HAP-1 (cell line): ENCODE results near the gene ZEB2.

ENCODE experiments used
- DNase-seq, 2 experiments: peaks; one replicate each; pipeline ENCODE4 v3.0.0-alpha.2; 2016 to 2020; ENCODE audit warnings: low spot score in 2 of 2
- H3K27me3 ChIP-seq: fragments of 250-450 bp; sonication (Bioruptor Pico); 2 replicates; pipeline ENCODE4 v1.5.1; 2020; ENCODE audit warnings: low read depth, mild to moderate bottlenecking, moderate library complexity
- H3K36me3 ChIP-seq: fragments of 250-450 bp; sonication (Bioruptor Pico); replicated peaks from 2 replicates; pipeline ENCODE4 v1.5.1; 2020; ENCODE audit warnings: mild to moderate bottlenecking
- H3K4me1 ChIP-seq: fragments of 250-450 bp; sonication (Bioruptor Pico); 2 replicates; pipeline ENCODE4 v1.5.1; 2020; ENCODE audit warnings: mild to moderate bottlenecking
- H3K4me3 ChIP-seq: fragments of 250-450 bp; sonication (Bioruptor Pico); 2 replicates; pipeline ENCODE4 v1.5.1; 2020; ENCODE audit warnings: mild to moderate bottlenecking, moderate library complexity
- H3K9me3 ChIP-seq: fragments of 250-450 bp; sonication (Bioruptor Pico); 2 replicates; pipeline ENCODE4 v1.5.1; 2020; ENCODE audit warnings: mild to moderate bottlenecking, moderate library complexity
- in situ Hi-C: fragments of 300-500 bp; cut with MboI; formaldehyde crosslinking; loops from 3 replicates; pipeline ENCODE4 v1.14.3; 2020; ENCODE audit warnings: low sequenced_read_pairs, inconsistent platforms, mixed read lengths

The ZEB2 gene

DNA sequence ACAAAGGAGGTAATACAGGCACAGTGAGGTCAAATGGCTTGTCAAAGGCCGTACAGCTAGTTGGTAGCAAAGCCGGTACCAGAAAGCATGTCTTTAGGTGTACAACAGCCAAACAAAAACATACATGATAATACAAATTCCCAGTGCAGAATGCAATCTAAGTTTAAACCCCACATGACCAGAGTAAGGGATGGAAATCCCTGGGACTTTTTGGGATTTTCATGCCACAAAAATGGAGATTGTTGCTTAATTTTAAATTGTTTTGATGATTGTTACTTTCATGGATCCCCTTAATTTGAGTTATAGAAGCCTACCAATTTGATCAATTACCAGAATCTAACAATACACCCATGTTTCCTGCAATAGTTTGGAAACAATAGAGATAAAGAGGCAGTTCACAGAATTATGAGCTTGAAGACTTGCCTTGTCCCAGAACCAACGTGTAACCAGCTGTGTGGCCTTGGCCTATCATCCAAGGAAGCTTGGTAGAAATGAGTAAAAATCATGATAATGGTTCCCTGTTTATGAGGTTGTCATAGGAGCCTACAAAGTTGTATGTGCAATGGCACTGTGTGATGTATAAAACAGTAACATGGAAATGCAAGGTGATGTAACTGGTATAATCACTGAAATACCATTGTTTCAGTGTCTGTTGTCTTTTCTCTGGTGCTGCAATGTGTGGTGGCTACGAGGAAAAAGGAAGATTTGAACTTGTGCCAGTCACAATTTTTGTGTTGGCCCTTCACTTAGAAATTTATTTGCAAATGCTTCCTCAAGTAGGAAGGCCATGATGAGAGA, 85.3 kb downstream of the ZEB2 start:
- H3K4me3 ChIP-seq, result no peak overlapping the region
- no peaks in the 10 kb centered on the region for H3K36me3 ChIP-seq
- in situ Hi-C loops, result no loop called here
- DNase-seq, result no peak
- H3K4me1 ChIP-seq, result peaks cover 52% of the 10 kb centered on the region
- no peaks in the 10 kb centered on the region for H3K9me3 ChIP-seq
- no peaks in the 10 kb centered on the region for H3K27me3 ChIP-seq

DNA sequence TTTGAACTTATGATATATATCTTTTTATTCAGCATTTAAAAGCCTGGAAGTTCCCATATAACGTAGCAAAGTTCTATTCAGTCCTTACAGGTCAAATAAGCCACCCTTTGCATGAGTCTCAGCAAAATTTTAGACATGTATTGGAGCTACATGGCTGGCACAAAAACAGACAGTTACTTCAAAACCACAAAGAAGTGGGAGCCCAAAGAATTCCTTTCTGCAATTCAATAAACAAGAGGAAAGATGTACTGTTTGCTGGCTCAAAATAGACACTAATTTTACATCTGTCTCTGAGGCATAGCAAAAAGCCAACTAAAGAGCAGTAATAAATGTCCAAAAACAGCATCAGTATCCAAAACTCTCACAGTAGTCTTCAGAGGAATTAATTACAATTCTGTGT, 87.0 kb downstream of the ZEB2 start:
- H3K27me3 ChIP-seq, result no peaks in the 10 kb centered on the region
- peaks cover 6% of the 10 kb centered on the region; the same call in 1 of the 2 replicates for H3K36me3 ChIP-seq
- DNase-seq, result no peak
- H3K4me3 ChIP-seq, result no peak overlapping the region
- no peaks in the 10 kb centered on the region for H3K9me3 ChIP-seq
- H3K4me1 ChIP-seq, result peaks cover 36% of the 10 kb centered on the region
- in situ Hi-C loops, result no loop called here

DNA sequence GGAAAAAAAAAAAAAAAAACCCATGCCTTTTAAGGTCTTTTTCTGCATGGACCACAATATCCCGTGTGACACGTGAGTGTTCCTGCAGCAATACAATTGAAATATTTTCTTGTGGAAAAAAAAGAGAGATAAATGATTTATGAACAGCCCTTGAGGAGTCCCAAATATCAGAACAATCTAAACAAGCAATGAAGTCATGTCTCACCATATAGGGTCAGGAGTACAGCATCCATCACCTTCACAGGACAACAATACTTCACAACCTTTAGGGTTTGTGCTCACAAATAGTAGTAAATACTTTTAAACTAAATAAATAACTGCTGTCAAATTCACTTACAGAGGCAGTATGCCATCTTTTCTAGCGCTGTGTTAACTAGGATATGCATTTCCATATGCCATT, 87.9 kb downstream of the ZEB2 start:
- H3K36me3 ChIP-seq, result peaks cover 6% of the 10 kb centered on the region; the same call in 1 of the 2 replicates
- H3K4me1 ChIP-seq, result peaks cover 30% of the 10 kb centered on the region
- no peaks in the 10 kb centered on the region for H3K27me3 ChIP-seq
- no peak overlapping the region for H3K4me3 ChIP-seq
- no peaks in the 10 kb centered on the region for H3K9me3 ChIP-seq
- DNase-seq, result no peak
- in situ Hi-C loops, result no loop called here

DNA sequence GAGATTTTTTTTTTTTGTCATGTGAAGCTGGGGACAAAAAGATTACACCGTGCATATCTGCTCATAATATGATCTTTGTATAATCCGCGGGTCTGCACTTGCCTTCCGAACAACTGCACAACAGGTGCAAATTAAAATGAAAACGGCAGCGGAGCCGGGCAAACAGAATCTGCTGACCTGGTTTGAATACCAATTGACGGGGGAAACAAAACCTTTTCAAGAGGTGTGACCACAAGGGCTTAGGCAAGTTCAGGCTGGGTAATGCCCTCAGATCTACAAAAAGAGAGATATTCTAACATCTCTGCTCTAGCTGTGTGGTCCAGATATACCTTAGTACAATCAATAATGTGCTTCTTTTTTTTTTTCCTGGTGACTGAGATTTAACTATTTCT, 88.5 kb downstream of the ZEB2 start:
- Histone ChIP-seq H3K4me1 (peaks cover 30% of the 10 kb centered on the region), H3K36me3 (peaks cover 6% of the 10 kb centered on the region; the same call in 1 of the 2 replicates), H3K4me3 (no peak overlapping the region), H3K27me3 (no peaks in the 10 kb centered on the region), H3K9me3 (no peaks in the 10 kb centered on the region)
- in situ Hi-C loops, result no loop called here
- DNase-seq, result peak; percentile 82 to 93

DNA sequence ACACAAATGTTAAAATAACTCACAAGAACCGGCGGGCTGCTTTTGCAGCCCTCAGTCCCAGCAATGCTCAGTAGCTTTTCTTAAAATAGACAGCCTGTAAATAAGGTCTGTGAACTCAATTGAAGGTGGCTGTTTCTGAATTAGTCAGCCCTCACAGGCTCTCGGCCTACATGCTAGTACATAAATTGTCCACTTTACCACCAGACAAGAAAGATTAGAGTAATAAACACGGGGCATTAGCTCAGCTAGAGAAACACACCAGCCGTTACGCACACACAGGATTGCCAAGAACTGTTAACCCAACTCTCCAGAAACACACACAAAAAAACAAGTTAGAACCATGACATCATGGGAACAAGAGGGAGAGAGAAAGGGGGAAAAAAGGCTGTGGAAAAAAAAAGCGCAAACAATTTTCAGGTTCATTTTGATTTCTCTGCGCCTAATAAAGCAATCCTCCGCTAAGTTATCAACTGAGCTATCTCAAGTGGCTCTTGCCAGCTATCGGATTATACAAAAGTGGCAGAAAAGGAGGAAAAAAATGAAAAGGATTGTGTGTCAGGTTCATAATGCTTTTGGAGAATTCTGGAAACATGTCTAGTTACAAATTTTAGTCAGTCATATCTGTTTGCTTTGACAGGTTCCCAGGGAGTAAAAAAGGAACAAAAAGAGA, 89.1 kb downstream of the ZEB2 start:
- Histone ChIP-seq H3K9me3 (no peaks in the 10 kb centered on the region), H3K27me3 (no peaks in the 10 kb centered on the region), H3K4me1 (peaks cover 30% of the 10 kb centered on the region), H3K36me3 (peaks cover 6% of the 10 kb centered on the region; the same call in 1 of the 2 replicates), H3K4me3 (no peak overlapping the region; the same call in 1 of the 2 replicates)
- peak; percentile 25 to 49 for DNase-seq
- in situ Hi-C loops, result no loop called here

DNA sequence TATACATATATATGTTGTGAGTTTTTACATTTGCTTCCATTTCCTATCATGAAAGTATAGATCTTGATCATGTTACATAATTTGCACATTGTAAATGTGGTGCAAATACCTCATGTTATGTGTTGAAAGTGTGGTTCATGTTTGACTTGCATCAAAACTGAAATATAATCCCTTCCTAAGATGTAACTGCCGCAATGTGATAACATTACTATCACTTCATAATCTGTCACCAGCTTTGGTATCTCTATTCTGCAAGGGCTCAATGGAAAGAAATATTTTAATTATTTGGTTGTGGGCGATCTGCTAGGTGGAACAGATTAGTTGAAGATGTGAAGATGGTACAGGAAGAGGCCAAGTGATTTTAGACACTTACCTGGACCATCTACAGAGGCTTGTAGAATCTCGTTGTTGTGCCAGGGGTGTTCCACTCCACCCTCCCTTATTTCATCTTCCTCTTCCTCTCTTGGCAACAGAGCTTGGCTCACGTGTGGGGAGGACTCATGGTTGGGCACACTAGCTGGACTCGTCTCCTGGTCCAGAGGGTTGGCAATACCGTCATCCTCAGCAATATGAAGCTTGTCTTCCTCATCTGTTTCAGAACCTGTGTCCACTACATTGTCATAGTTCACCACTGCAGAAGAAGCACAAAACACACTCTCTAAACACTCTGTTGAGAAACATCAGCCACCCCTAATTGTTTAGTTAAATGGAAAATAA, 90.4 kb downstream of the ZEB2 start:
- Histone ChIP-seq H3K36me3 (peaks cover 6% of the 10 kb centered on the region; the same call in 1 of the 2 replicates), H3K4me1 (peaks cover 40% of the 10 kb centered on the region), H3K9me3 (no peaks in the 10 kb centered on the region), H3K4me3 (no peak overlapping the region), H3K27me3 (no peaks in the 10 kb centered on the region)
- in situ Hi-C loops, result no loop called here
- no peak for DNase-seq

DNA sequence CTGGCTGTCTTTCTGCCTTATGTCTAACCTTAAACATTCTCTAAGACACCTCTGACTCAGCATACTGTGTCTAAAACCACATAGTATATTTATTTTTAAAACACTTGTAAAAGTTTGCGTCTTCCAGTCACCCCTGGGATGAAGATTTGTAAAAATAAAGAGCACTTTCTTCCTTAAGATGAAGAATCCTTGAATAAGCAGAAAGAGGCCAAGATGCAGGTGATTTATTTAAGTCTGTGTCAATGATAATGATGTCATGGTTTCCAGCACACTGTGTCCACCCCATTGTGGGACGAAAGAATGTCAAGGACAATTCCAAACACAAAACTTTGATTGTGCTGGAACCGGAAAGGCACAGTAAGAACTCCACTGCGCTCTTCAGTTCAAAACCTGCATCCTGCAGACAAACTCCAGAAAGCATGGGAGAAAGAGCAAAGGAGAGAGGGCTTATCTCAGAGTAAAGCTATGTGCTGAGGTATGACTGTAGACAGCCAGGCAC, 92.9 kb downstream of the ZEB2 start:
- DNase-seq, result no peak
- Histone ChIP-seq H3K4me3 (no peak overlapping the region), H3K27me3 (no peaks in the 10 kb centered on the region), H3K9me3 (no peaks in the 10 kb centered on the region), H3K36me3 (peaks cover 6% of the 10 kb centered on the region; the same call in 1 of the 2 replicates), H3K4me1 (peaks cover 22% of the 10 kb centered on the region)
- in situ Hi-C loops, result no loop called here

DNA sequence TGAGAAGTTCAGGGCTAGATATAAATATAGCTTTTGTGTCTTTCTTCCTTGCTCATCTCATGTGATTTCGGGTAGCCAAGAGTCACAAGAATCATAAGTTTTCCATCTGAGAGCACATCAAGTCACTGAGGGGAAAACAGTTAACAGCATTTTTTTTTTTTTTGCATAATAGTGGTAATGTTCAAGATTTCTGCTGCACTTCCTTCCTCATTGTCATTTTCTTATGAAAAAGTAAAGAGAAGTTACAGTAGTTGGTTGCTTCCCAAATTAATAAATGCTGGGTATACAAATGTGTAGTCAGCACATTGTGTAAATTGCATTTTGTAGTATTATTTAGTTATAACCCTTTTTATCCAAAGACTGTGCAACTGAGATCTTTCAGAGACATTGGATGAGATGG, 93.6 kb downstream of the ZEB2 start:
- peaks cover 20% of the 10 kb centered on the region for H3K4me1 ChIP-seq
- H3K27me3 ChIP-seq, result no peaks in the 10 kb centered on the region
- no peaks in the 10 kb centered on the region for H3K9me3 ChIP-seq
- H3K36me3 ChIP-seq, result peaks cover 6% of the 10 kb centered on the region; the same call in 1 of the 2 replicates
- H3K4me3 ChIP-seq, result no peak overlapping the region
- in situ Hi-C loops, result no loop called here
- no peak for DNase-seq

DNA sequence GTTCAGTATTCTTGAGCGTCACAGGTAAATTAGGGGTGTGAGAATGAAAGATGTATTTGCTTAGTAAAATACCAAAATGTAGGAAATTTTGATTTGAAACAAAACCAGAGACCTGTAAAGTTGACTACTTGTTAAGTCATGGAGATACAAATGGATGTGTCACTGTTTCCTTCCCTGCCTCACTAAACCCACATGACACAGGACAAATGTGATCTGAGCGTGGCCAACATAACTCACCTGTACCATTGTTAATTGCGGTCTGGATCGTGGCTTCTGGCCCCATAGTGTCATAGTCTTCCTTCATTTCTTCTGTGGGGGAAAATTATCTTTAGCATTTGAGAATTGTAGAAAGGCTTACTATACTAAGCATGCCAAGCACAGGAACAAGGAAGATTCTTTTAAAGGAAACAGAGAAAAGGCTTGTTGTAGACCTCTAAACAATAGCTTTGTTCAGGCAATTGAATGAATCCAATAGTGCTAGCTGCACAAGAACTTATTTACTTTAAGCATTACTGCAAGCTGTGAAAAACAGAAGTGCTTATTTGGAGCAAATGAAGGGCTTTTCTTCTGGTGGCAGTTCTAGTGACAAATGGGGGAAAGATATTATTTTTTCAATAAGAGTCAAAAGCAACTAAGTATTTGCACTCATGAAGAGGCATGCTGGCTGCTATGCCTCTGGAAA, 95.2 kb downstream of the ZEB2 start:
- peaks cover 6% of the 10 kb centered on the region; the same call in 1 of the 2 replicates for H3K36me3 ChIP-seq
- peaks cover 10% of the 10 kb centered on the region for H3K4me1 ChIP-seq
- H3K4me3 ChIP-seq, result no peak overlapping the region
- DNase-seq, result peak in 1 of 2 experiments; percentile 11
- no peaks in the 10 kb centered on the region for H3K27me3 ChIP-seq
- H3K9me3 ChIP-seq, result no peaks in the 10 kb centered on the region
- in situ Hi-C loops, result no loop called here

DNA sequence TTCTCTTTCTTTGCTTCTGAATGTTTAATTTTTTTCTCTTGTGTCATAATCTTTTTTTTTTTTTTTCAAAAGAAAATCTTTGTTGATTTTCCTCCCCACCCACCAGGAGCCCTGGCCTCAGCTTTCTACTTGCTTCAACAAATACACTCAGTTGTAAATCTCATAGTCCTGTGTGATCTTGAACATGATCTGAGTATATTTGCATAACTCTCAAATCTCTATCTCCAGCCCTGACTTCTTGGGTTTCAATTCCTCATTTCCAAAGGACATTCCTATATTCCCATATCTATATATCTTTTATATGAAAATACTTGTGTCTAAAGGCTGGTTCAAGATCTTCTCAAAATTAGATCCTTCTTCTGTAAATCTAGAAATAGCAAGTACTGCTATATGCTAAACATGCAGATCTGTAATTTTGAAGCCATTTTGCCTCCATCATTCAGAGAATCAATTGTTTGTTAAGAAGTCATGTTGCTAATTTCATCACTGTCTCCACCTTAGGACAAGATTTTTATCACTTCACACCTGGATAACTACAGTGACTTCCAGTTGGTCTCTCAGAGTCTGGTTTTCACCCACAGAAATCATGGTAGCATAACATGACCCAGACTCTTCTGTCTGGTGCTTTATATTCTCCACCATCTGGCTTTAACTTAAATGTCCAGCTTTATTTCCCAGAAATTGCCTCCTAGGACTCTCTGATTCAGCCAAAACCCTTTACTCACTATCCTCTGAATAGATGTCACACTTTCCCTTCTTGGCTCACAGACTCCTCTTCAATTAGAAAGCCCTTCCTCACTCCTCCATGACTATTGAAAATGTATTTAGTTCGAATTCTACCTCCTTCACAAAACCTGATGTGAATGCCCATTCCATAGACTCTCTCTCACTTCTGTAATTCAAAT, 98.1 kb downstream of the ZEB2 start:
- H3K4me1 ChIP-seq, result peaks cover 10% of the 10 kb centered on the region
- no peak overlapping the region for H3K4me3 ChIP-seq
- no peak for DNase-seq
- no peaks in the 10 kb centered on the region for H3K36me3 ChIP-seq
- no peaks in the 10 kb centered on the region for H3K27me3 ChIP-seq
- no peaks in the 10 kb centered on the region for H3K9me3 ChIP-seq
- in situ Hi-C loops, result no loop called here

DNA sequence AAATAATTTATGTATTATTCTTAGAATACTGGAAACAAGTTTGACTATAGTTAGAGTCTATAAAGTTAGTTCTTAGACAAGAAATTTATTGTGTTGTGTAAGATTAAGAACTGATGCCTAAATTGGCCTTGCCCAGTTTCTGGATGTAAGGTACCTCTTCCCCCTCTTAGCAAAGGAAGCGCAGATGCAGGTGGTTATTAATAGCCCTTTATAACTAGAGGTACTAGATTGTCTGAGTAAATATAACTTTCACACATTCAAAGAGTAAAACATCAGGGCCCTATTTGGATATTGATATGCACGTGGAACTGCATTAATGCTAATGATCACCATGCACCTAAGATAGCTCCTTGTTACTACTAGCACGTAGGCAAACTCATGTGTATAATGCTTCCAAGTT, 100.7 kb downstream of the ZEB2 start:
- H3K27me3 ChIP-seq, result no peaks in the 10 kb centered on the region
- in situ Hi-C loops, result no loop called here
- no peaks in the 10 kb centered on the region for H3K9me3 ChIP-seq
- H3K36me3 ChIP-seq, result no peaks in the 10 kb centered on the region
- no peak for DNase-seq
- no peaks in the 10 kb centered on the region for H3K4me1 ChIP-seq
- H3K4me3 ChIP-seq, result no peak overlapping the region

DNA sequence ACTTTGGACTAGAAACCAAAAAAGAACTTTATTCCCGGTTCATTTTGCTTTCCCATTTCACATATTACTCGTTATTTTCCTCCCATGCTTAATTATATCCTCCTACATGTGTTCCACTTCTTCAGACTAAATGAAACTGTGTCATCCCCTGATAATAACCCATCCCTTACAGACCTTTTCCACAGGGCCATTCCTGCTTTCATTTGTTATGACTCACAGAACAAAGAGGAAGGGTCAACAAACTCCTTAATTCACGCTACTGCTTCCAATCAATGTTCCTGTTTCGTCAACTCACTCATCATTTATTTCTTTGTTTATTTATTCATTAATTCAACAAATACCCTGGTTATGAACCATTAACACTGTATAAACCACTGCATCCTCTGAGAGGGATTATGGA, 104.5 kb downstream of the ZEB2 start:
- in situ Hi-C loops, result no loop called here
- Histone ChIP-seq H3K4me3 (no peak overlapping the region), H3K36me3 (no peaks in the 10 kb centered on the region), H3K27me3 (no peaks in the 10 kb centered on the region), H3K9me3 (no peaks in the 10 kb centered on the region), H3K4me1 (no peaks in the 10 kb centered on the region)
- no peak for DNase-seq
